A549 (cell line): ENCODE results near the gene CFAP61. TPM values are rescaled to one million over a fixed set of nuclear protein-coding genes. Genes with fewer than 3 reads are reported as not detected.

Experiments used
- ATAC-seq, 2 experiments: fragments of 200-7000 bp in 1 of 2; fragments of >200 bp in 1 of 2; cut with Nextera tagmentation in 1 of 2; cut with Tn5 transposase in 1 of 2; 3 replicates each; pipeline versions ENCODE4 v1.8.0 to v1.9.1; 2018 to 2020; ENCODE audit warnings: mild to moderate bottlenecking in 1 of 2, moderate library complexity in 1 of 2
- CTCF ChIA-PET: fragments of 300-600 bp; sonication (Branson Sonifier 250); formaldehyde crosslinking; extraction: SDS; loops from one replicate; lab custom pipeline; 2021; ENCODE audit warnings: antibody characterized with exemption, inconsistent platforms; lab: Yijun Ruan, JAX
- POLR2A ChIA-PET: fragments of 350-600 bp; formaldehyde crosslinking; extraction: SDS; loops from one replicate; lab custom pipeline; 2021; ENCODE audit warnings: antibody characterized with exemption, inconsistent platforms; lab: Yijun Ruan, JAX
- DNase-seq, 2 experiments: peaks; one replicate each; pipeline versions ENCODE4 v3.0.0 to v3.0.0-alpha.2; 2011 to 2016; ENCODE audit warnings: low read depth in 1 of 2, low spot score in 1 of 2
- FAIRE-seq: peaks from 2 replicates; lab custom pipeline; 2011; peaks lifted over from hg19 to GRCh38; lab: Jason Lieb, UNC
- H3K27ac ChIP-seq, 2 experiments: fragments of >200 bp; sonication (Bioruptor Twin); formaldehyde crosslinking; 3 replicates each; pipeline ENCODE4 v1.5.1; 2016 to 2017
- H3K4me1 ChIP-seq: fragments of >200 bp; sonication (Bioruptor Twin); formaldehyde crosslinking; 3 replicates; pipeline ENCODE4 v1.6.1; 2016
- H3K4me2 ChIP-seq: fragments of >200 bp; sonication (Bioruptor Twin); formaldehyde crosslinking; 3 replicates; pipeline ENCODE4 v1.6.1; 2016
- H3K4me3 ChIP-seq: fragments of >200 bp; sonication (Bioruptor Twin); formaldehyde crosslinking; 3 replicates; pipeline ENCODE4 v1.5.1; 2016
- H3K9me3 ChIP-seq: fragments of >200 bp; sonication (Bioruptor Twin); formaldehyde crosslinking; 3 replicates; pipeline ENCODE4 v1.6.1; 2016
- CBX8 ChIP-seq: fragments of 200-600 bp; sonication (generic); IDR thresholded peaks from 2 replicates; pipeline ENCODE4 v1.6.1; 2016
- EHMT2 ChIP-seq: fragments of 200-600 bp; sonication (generic); IDR thresholded peaks from 2 replicates; pipeline ENCODE4 v1.6.1; 2016; ENCODE audit warnings: antibody characterized with exemption, low read depth, mild to moderate bottlenecking, moderate library complexity
- HDAC2 ChIP-seq: fragments of 200-600 bp; sonication (generic); IDR thresholded peaks from 2 replicates; pipeline ENCODE4 v1.6.1; 2016
- NR3C1 ChIP-seq: fragments of >200 bp; sonication (Bioruptor Twin); formaldehyde crosslinking; IDR thresholded peaks from 3 replicates; pipeline ENCODE4 v1.6.1; 2017
- PBX3 ChIP-seq: IDR thresholded peaks from 2 replicates; pipeline ENCODE4 v1.6.1; 2012
- RAD21 ChIP-seq, 2 experiments: fragments of >200 bp in 1 of 2; sonication (Bioruptor Twin) in 1 of 2; formaldehyde crosslinking in 1 of 2; IDR thresholded peaks in 1 of 2; conservative IDR thresholded peaks in 1 of 2; 2 replicates in 1 of 2; 3 replicates in 1 of 2; pipeline ENCODE4 v1.6.1; 2012 to 2018; ENCODE audit warnings: inconsistent platforms in 1 of 2
- RNF2 ChIP-seq: fragments of 200-600 bp; sonication (generic); IDR thresholded peaks from 2 replicates; pipeline ENCODE4 v1.6.1; 2016; ENCODE audit warnings: low read depth, mild to moderate bottlenecking, antibody characterized with exemption, moderate library complexity, borderline replicate concordance
- WGBS: methylation state at CpG from one replicate; pipeline ENCODE4 v1.1.6; 2017; ENCODE audit errors: missing lambda C conversion rate; 5-methylcytosine and 5-hydroxymethylcytosine counted together
- polyA plus RNA-seq, 4 experiments: library from polyadenylated mRNA; depleted of rRNA in 3 of 4; stranded (reverse); fragments of >200 nt; fragmentation: RNase III in 1 of 4; extraction: RNeasy Plus Mini Kit Qiagen cat#74134 plus additional on column Dnase treatment in 1 of 4; gene quantifications; 2 replicates in 3 of 4; 3 replicates in 1 of 4; pipeline ENCODE4 v1.2.3, GENCODE V29; 2011 to 2017

CFAP61 gene
- polyA plus RNA-seq, 2 of the 4 experiments (the other 2 are of a cell fraction), result 0.39 to 0.70 TPM

DNA sequence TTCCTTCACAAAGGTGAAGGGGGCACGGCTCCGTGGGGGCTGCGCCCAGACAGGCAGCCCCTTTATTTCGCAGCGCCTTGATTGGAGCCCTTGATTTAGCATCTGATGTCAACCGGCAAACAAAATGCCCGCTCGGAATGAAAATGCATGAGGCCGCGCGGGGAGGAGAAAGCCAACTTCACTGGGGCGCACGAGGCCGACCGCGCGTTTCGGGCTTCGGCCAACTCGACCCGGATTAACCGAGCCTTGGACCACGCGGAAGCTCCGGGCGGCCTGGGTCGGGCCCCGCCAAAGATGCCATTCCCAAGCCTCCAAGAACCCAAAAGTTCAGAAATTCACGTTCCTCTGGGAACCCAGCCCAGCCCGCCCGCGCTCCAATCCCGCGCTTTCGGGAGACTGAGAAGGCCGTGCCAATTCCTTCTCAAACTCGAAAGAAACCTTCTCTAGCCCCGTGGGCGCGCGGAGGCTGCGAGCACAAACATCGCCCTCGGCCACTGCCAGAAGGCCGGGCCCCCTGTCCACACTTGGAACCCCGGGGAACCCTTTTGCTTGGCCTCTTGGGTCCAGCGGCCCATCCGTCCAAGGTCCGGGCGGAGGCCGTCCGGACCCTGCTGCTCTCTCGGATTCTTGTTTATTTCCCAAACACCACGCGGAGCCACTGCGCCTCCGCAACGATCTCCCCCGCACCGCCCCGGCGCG lies 314.7 kb downstream of the CFAP61 start:
- peaks cover 31% of the 10 kb centered on the region for H3K4me1 ChIP-seq
- no peak overlapping the region for H3K27ac ChIP-seq
- 15% methylated on average over 47 of the region's 63 CpGs for WGBS
- CTCF ChIA-PET, result no interaction called here
- TF ChIP-seq EHMT2, result no peak
- 0 out of 2 replicates have a peak, but pooled peaks have one; percentile 3 for TF ChIP-seq RNF2
- H3K4me3 ChIP-seq, result peak overlapping the region; percentile 44
- no peaks in the 10 kb centered on the region for H3K9me3 ChIP-seq
- ATAC-seq (no peak), FAIRE-seq (no peak), DNase-seq (peak in 1 of 2 experiments; percentile 31)
- POLR2A ChIA-PET, result no interaction called here
- H3K4me2 ChIP-seq, result peak overlapping the region; percentile 94

GRCh38 chr20:20367575-20368417 lies 315.5 kb downstream of the CFAP61 start, which contains the start of gene INSM1:
Gene INSM1, plus strand, starts transcription at chr20:20368104. Its CDS starts 164 bp downstream, at chr20:20368268.
- Histone ChIP-seq H3K27ac (no peak within 1 kb of the TSS), H3K9me3 (no peaks in the 10 kb centered on the region), H3K4me3 (peak within 1 kb of the TSS; percentile 44), H3K4me2 (peak within 1 kb of the TSS; percentile 94), H3K4me1 (peaks cover 31% of the 10 kb centered on the region)
- WGBS, result 10% methylated on average over 12 of the region's 108 CpGs
- no peak for ATAC-seq
- TF ChIP-seq RNF2 (0 out of 2 replicates have a peak, but pooled peaks have one; percentile 13), NR3C1 (no peak)
- no peak for FAIRE-seq
- DNase-seq, result no peak
- ChIA-PET CTCF (interaction anchor here (0.9 to 1.2 kb wide), 3 partner anchors 17 to 226 kb away, joined by 3 to 5 read pairs (median 4); no protein-coding TSS in a partner anchor), POLR2A (no interaction called here)

DNA sequence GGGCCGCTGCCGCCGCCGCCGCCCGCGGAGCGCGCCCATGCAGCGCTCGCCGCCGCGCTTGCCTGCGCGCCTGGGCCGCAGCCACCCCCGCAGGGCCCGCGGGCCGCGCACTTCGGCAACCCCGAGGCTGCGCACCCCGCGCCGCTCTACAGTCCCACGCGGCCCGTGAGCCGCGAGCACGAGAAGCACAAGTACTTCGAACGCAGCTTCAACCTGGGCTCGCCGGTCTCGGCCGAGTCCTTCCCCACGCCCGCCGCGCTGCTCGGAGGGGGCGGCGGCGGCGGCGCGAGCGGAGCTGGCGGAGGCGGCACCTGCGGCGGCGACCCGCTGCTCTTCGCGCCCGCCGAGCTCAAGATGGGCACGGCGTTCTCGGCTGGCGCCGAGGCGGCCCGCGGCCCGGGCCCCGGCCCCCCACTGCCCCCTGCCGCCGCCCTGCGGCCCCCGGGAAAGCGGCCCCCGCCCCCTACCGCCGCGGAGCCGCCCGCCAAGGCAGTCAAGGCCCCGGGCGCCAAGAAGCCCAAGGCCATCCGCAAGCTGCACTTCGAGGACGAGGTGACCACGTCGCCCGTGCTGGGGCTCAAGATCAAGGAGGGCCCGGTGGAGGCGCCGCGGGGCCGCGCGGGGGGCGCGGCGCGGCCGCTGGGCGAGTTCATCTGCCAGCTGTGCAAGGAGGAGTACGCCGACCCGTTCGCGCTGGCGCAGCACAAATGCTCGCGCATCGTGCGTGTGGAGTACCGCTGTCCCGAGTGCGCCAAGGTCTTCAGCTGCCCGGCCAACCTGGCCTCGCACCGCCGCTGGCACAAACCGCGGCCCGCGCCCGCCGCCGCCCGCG lies 316.3 kb downstream of the CFAP61 start:
- FAIRE-seq (no peak), DNase-seq (peak in 1 of 2 experiments; percentile 16), ATAC-seq (peak in 1 of 2 experiments; percentile 14; a peak in 2 of 6 replicates)
- POLR2A ChIA-PET, result no interaction called here
- WGBS, result 3% methylated on average over 21 of the region's 130 CpGs
- H3K9me3 ChIP-seq, result no peaks in the 10 kb centered on the region
- peaks cover 31% of the 10 kb centered on the region for H3K4me1 ChIP-seq
- CTCF ChIA-PET, result interaction anchor here (0.9 to 1.2 kb wide), 3 partner anchors 16 to 225 kb away, joined by 3 to 5 read pairs (median 4); no protein-coding TSS in a partner anchor
- peak overlapping the region; percentile 44 for H3K4me3 ChIP-seq
- no peak overlapping the region for H3K27ac ChIP-seq
- H3K4me2 ChIP-seq, result peak overlapping the region; percentile 94
- TF ChIP-seq CBX8, result no peak

GRCh38 chr20:20369250-20370093 lies 317.1 kb downstream of the CFAP61 start:
- H3K27ac ChIP-seq, result no peak overlapping the region
- CTCF ChIA-PET, result interaction anchor here (0.6 kb wide), 1 partner anchor 184 kb away, joined by 4 read pairs; no protein-coding TSS in a partner anchor
- WGBS, result 5% methylated on average over 26 of the region's 86 CpGs
- peak overlapping the region; percentile 44 for H3K4me3 ChIP-seq
- peaks cover 26% of the 10 kb centered on the region for H3K4me1 ChIP-seq
- ATAC-seq (peak; percentile 25 to 61; a peak in 5 of 6 replicates), FAIRE-seq (no peak), DNase-seq (peak in 1 of 2 experiments; percentile 67)
- peak; percentile 91 for TF ChIP-seq HDAC2
- no peak for TF ChIP-seq PBX3
- TF ChIP-seq RAD21 (conservative IDR thresholded peaks at IDR 0.05 in 1 of 2, IDR thresholded peaks at IDR 0.05 in 1 of 2), result no peak
- POLR2A ChIA-PET, result no interaction called here
- no peaks in the 10 kb centered on the region for H3K9me3 ChIP-seq
- H3K4me2 ChIP-seq, result peak overlapping the region; percentile 94
